ENCODE measurements around the gene MIGA2.

The MIGA2 gene

DNA sequence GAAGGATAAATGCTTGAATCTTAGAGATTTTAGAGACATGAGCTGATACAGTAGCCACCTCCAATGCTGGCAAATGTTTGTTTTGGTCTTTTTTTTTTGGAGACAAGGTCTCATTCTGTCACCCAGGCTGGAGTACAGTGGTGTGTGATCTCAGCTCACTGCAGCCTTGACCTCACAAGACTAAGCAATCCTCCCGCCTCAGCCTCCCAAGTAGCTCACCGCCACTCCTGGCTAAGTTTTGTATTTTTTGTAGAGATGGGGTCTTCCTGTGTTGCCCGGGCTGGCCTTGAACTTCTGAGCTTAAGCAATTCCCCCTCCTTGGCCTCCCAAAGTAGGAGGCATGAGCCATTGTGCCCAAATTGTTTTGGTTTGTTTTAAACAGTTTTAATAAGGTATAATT lies 37.7 kb downstream of the MIGA2 start:
- DNase-seq, result no peak

- DNase-seq, result no peak
Observed at GRCh38 chr9:129075996-129076639, 39.7 kb downstream of the MIGA2 start.

- no peak for DNase-seq
Observed at GRCh38 chr9:129076640-129077037, 40.2 kb downstream of the MIGA2 start.

GRCh38 chr9:129077236-129077635 lies 40.8 kb downstream of the MIGA2 start:
- no peak for DNase-seq

DNA sequence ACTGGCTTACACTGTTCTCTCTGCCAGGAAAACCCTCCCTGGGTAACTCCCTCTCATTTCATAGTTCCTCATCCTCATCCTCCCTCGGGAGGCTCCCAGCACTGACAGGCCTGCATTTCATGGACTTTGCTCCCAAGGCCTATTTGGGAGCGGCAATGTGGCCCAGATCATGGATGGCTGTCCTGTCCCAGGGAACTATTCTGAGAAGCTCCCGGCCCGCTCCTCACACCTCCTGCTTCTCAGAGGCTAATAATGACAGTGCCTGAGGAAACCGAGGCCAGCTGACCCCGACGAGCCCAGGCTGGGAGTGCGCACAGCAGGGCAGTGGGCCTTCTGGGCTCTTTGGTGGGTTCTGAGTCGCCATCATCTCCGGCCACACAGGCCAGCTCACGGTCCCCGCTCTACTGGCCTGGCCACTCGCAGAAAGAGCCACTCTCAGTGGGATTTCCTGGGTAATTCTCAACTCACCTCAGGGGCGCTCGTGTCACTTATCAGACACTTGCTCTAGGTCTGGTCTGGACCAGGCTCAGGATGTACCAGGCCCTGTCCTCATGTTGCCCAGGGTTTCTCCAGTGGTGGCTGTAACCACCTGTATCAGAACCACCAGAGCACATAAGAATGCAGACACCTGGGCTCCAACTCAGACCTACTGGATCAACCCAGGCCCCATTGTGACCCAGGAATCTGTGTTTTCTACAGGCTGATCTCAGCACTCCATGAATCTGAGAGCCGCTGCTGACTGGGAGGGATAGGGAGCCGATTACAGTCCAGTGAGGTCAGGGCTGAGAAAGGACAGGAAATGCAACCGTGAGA lies 42.5 kb downstream of the MIGA2 start:
- DNase-seq, result no peak

GRCh38 chr9:129079829-129080228 lies 43.4 kb downstream of the MIGA2 start:
- no peak for DNase-seq

- DNase-seq, result no peak
Observed at GRCh38 chr9:129080298-129080600, 43.8 kb downstream of the MIGA2 start.

DNA sequence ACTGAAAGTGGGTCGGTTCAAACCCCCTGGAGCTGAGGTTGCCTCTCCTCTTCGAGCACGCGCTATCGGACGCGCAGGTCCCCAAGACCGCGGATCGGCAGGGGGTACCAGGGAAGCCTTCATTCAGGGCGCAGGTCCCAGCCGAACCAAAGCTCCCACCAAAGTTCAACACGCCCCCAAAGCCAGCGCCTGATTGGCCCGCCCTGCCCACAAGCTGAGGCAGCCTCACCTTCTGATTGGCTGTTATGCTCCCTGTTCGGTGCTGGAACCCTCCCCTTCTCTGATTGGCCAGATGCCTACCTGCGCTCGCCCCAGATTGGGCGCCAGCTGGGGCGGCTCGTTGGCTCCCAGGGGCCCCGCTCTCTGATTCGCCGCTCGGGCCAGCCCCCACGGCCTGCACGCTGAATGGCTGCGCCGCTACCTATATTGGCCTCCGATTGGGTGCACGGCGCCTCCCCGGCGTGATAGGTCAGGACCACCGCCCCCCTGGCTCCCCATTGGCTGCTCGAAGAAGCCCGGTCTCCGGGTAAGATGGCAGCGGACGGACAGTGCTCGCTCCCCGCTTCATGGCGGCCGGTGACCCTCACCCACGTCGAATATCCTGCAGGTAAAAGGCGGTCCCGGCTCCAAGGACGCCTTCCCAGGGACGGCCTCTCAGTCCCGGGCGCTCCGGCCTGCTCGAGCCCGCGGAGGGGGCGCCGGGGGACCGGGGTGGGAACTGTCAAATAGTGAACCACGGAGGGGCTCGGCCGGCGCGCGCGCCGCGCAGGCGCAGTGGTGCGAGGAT lies 44.4 kb downstream of the MIGA2 start, which contains the start of gene DOLPP1:
DOLPP1 (plus strand) TSS at position 511 of the 787 bp plus-strand sequence; CDS start at position 532, 21 bp downstream.
- DNase-seq, result peak; percentile 99

DNA sequence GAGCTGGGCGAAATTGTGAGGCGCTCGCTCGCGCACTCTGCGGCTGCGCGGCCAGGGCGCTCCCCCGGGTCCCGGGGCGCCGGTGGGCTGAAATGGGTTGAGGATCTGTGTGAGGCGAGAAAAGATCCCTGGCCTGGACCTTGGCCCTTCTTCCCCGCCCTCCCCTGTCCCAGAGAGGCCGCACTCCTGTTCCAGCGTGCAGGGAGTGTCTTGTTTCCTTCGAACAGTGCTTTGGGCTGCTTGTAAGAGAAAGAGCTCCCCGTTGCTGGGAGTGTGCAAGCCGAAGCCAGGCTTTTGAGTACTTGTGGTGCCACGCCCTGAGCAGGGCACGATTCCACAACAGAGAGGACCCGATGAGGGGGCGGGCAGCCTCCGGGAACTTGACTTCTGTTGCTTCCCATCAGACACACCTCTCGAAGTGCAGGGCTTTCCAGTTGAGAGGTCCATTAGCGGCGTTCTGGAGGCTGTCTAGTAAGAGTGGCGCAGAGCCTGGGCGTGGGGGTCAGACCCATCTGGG lies 45.0 kb downstream of the MIGA2 start:
- no peak for DNase-seq

GRCh38 chr9:129084087-129084486 lies 47.7 kb downstream of the MIGA2 start:
- no peak for DNase-seq

DNA sequence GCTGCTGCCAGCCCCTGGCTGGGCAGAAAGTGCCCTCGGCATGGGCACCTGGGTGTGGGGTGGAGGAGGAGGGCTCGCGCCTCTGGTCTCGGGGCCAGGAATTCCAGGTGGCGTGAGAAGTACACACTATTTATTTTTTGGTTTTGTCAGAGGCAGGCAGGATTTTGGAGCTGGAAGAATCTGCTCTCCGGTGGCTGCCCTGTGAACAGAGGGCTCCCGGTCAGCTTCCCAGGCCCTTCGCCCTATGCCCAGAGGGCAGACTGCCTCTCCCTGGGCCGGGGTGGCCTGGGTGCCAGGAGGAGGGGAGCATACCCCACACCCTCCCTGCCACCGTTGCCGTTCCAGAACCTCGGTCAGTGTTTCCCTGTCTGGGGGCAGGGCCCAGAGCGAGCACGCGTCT lies 52.8 kb downstream of the MIGA2 start:
- DNase-seq, result no peak

- DNase-seq, result no peak
Observed at GRCh38 chr9:129093602-129094386, 57.4 kb downstream of the MIGA2 start.

- DNase-seq, result no peak
Observed at GRCh38 chr9:129094387-129095169, 58.2 kb downstream of the MIGA2 start.

DNA sequence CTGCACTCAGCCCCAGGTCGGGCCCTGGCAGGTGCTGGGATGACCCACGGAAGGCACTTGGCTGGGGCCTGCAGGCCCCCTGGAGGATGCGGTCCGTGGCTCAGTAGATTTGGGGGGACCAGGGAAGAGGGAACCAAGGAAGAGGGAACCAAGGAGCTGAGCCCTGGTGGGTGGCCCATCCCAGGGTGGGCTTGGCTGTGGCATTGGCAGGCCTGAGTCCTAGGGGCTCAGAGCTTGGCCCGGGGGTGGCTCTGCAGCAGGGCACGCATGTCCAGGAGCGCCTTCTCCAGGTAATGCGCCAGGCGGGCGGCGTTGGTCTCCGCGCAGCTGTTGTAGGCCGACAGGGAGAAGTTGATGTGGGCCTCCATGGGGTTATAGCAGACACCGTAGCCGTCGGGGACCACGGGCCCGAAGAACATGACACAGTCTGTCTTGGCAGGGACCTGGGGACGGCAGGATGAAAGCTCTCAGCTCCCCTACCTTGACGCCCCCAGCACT lies 58.8 kb downstream of the MIGA2 start:
- no peak for DNase-seq

- DNase-seq, result no peak
Observed at GRCh38 chr9:129095908-129096307, 59.5 kb downstream of the MIGA2 start.

GRCh38 chr9:129097671-129098306 lies 61.4 kb downstream of the MIGA2 start:
- DNase-seq, result no peak

DNA sequence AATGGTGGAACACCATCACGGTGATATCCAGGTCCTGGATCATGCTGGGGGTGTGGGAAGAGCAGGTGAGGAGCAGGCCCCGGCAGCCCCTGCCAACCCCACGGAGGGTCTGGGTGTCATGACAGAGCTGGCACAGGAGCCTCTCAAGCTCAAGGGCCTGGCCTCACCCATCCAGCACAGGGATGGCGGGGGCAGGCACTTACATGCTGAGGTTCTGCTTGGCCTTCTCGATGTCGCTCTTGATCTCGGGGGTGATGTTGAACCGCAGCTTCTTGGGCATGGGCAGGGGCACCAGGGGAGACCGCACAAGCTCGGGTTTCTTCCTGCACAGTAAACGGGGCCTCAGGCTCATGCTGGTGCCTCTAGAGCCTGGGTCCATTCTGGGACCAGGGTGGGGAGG lies 61.9 kb downstream of the MIGA2 start:
- no peak for DNase-seq

DNA sequence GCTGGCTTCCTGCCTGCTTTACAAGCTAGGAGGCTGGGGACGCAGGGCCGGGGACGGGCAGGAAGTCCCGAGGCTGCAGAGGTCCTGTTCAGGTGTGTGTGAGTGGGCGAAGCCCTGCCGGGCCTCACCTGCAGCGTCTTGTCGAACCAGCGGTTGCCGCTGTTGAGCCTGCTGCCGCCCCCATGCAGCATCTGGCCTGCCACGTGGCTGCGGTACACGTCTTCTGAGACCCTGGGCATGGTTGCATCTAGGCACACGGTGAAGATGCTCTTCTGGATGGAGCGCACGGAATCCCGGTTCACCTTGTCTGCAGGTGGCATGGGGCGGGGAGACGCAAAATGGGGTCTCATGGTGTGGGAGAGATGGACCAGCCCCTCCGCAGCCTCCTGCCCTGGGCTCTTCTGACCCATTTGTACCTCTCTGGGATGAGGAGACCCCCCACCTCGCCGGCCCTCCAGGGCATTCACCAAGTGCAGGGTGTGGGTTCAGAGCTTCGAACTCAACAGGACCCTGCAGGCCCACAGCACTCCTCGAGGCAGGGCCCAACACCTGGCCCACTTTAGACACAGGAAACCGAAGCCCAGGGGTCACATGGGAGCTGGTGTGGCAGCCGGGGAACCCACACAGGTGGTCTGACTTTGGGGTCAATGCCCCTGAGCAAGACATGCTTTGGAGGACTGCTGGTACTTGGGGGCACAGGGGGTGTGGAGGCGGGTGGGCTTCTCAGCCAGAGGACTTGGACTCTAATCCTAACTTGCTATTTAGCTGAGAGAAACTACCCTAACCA lies 64.2 kb downstream of the MIGA2 start:
- no peak for DNase-seq

DNA sequence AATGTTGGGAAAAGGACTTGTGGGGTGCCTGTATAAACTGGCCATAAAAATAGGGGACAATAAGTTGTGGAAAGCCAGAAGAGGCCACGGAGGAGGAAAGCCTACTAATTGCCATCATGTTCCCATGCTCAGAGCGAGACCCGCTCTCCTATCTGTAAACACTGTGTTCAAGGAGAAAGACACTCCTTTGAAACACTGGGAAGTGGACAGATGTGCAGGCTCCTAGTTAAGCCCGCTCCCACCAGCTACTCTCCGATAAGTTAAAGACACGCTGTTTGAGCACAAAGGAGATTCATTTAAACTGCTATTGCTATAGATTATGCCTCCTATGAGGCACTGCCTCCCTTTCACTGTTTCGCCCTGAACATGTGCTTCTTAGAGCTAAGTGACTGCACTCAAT lies 64.9 kb downstream of the MIGA2 start:
- DNase-seq, result no peak

DNA sequence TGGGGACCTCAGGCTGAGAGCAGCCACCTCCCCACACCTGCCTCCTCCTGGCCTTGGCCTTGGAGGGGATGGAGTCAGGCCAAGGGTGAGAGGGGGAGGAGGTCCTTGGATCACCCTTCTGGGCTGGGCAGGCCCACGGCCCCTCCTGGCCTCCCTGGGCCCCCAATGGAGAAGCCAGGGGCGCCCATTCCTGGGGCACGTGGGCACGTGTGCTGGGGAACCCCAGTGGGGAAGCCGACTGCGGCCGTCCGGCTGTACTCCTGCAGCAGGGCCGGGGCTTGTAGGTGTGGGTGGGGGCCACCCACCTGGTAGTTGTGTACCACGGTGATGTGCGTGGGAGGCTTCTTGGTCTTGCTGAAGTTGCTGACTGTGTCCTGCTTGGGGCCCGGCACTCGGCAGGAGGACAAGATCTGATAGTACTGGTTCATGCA lies 65.7 kb downstream of the MIGA2 start:
- DNase-seq, result no peak
